ENCODE results near the gene TMED9.

- TF ChIP-seq CTCF (IDR thresholded peaks at IDR 0.05) (no peak), POLR2AphosphoS5 (IDR thresholded peaks at IDR 0.05) (peak; percentile 78 to 94), POLR2A (IDR thresholded peaks at IDR 0.05; ENCODE audit: low read depth) (no peak)
Observed at GRCh38 chr5:177546258-177546741, 45.7 kb upstream of the TMED9 start.

Data from esophagus muscularis mucosa (tissue), 3 donors.